Thoracic aorta (tissue), 2 donors: ENCODE results near the gene ADARB2. TPM values are rescaled to one million over a fixed set of nuclear protein-coding genes. Genes with fewer than 3 reads are reported as not detected.

Experiments used
- ATAC-seq: fragments of 150-250 bp; one replicate; pipeline ENCODE4 v1.8.0; 2017; ENCODE audit warnings: low read depth; ENCODE audit not compliant: insufficient number of reproducible peaks, low FRiP score
- DNase-seq: peaks from one replicate; pipeline ENCODE4 v3.0.0-alpha.2; 2020; ENCODE audit warnings: low spot score
- H3K27ac ChIP-seq, 2 donors: fragments of 200-600 bp; sonication (generic); 1 replicate in 1 of 2; 2 replicates in 1 of 2; pipeline ENCODE4 v1.5.1; 2016; ENCODE audit warnings: mild to moderate bottlenecking in 2 of 2, moderate library complexity in 2 of 2
- H3K27me3 ChIP-seq: fragments of 200-600 bp; sonication (generic); replicated peaks from 2 replicates; pipeline ENCODE4 v1.6.0; 2016; ENCODE audit warnings: mild to moderate bottlenecking; ENCODE audit not compliant: insufficient read depth
- H3K36me3 ChIP-seq: fragments of 200-600 bp; sonication (generic); one replicate; pipeline ENCODE4 v1.5.1; 2016
- H3K4me1 ChIP-seq, 2 donors: fragments of 200-600 bp; sonication (generic); 1 replicate in 1 of 2; 2 replicates in 1 of 2; pipeline versions ENCODE4 v1.5.1 to v1.6.0; 2016; ENCODE audit warnings: low read depth in 2 of 2, mild to moderate bottlenecking in 1 of 2; ENCODE audit not compliant: control insufficient read depth in 1 of 2
- H3K4me3 ChIP-seq: fragments of 200-600 bp; sonication (generic); 2 replicates; pipeline ENCODE4 v1.5.1; 2016; ENCODE audit warnings: mild to moderate bottlenecking
- H3K9me3 ChIP-seq: fragments of 200-600 bp; sonication (generic); 2 replicates; pipeline ENCODE4 v1.5.1; 2016
- total RNA-seq, 2 donors: library from RNA; depleted of rRNA; stranded (reverse); fragments of >200 nt; gene quantifications; one replicate each; pipeline versions ENCODE4 v1.1.0 to v1.2.3, GENCODE V29; 2016
- TF ChIP-seq, protein P1 (sequence below): fragments of 200-600 bp; sonication (generic); IDR thresholded peaks from one replicate; pipeline ENCODE4 v1.5.1; 2019; ENCODE audit warnings: antibody characterized with exemption

Gene ADARB2
- total RNA-seq, 2 donors from 2014 or later, result 0.71 to 3.1 TPM

DNA sequence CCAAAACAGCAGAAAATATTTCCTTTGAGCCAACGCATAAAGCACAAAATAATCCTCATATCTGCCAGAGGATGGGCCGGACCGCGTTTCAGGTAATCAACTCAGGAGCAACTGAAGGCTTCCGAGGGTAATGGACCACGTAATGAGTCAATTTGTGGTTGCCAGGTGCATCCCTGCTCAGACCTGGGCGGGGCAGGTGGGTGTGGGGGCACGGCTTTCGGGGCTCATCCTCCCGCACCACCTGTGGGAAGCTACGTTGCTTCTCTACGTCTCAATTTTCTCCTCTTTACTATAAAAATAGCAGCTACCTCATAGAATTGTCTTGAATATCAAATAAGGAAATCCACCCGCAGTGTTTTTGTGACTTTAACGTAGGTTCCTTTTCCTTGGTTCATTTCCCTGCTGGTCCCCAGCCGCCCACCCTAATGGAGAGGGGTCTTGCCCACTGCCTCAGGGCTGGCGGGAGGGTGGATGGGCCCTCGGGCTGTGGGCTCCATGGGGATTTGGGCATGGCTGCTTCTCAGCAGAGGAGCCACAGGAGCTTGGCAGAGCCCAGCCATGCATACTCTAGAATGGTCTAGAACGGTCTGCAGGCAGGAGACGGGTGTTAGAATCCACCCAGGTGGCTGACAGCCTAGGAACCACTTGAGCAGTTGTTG is 324.7 kb downstream of the ADARB2 start:
- Histone ChIP-seq H3K27me3 (no peaks in the 10 kb centered on the region), H3K27ac (no peak overlapping the region), H3K4me3 (no peak overlapping the region), H3K4me1 (no peaks in the 10 kb centered on the region), H3K36me3 (no peaks in the 10 kb centered on the region), H3K9me3 (no peaks in the 10 kb centered on the region)
- TF ChIP-seq, protein P1, sequence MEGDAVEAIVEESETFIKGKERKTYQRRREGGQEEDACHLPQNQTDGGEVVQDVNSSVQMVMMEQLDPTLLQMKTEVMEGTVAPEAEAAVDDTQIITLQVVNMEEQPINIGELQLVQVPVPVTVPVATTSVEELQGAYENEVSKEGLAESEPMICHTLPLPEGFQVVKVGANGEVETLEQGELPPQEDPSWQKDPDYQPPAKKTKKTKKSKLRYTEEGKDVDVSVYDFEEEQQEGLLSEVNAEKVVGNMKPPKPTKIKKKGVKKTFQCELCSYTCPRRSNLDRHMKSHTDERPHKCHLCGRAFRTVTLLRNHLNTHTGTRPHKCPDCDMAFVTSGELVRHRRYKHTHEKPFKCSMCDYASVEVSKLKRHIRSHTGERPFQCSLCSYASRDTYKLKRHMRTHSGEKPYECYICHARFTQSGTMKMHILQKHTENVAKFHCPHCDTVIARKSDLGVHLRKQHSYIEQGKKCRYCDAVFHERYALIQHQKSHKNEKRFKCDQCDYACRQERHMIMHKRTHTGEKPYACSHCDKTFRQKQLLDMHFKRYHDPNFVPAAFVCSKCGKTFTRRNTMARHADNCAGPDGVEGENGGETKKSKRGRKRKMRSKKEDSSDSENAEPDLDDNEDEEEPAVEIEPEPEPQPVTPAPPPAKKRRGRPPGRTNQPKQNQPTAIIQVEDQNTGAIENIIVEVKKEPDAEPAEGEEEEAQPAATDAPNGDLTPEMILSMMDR, result no peak
- no peak for ATAC-seq
- DNase-seq, result no peak

- H3K27me3 ChIP-seq, result no peaks in the 10 kb centered on the region
- H3K27ac ChIP-seq, result no peak overlapping the region
Observed at GRCh38 chr10:1411956-1412355, 325.4 kb downstream of the ADARB2 start.

DNA sequence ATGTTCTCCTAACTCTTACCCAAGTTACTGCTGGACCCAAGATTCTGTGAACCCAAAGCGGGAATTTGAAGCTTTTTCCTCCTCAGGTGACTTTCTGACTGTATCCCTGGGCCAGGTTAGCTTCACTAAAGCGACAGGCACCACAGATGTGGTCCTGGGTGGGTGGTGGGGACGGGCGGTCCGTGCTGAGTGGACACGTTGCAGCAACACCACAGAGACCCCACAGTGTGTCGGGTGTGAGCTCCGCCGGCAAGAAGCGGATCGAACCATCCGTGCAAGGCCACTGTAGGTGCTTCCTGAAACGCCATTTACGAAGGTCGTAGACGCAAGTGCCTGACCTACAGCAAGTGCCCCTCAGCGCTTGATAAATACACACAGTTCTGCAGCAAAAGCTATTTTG is 325.9 kb downstream of the ADARB2 start:
- Histone ChIP-seq H3K4me3 (no peak overlapping the region), H3K27me3 (no peaks in the 10 kb centered on the region), H3K27ac (no peak overlapping the region), H3K36me3 (no peaks in the 10 kb centered on the region), H3K9me3 (no peaks in the 10 kb centered on the region), H3K4me1 (no peaks in the 10 kb centered on the region)
- ATAC-seq (no peak), DNase-seq (no peak)
- TF ChIP-seq, protein P1, result no peak

More at GRCh38 chr10:1411956-1412355, 325.4 kb downstream of the ADARB2 start:
- Histone ChIP-seq H3K4me1 (no peaks in the 10 kb centered on the region), H3K9me3 (no peaks in the 10 kb centered on the region), H3K4me3 (no peak overlapping the region), H3K36me3 (no peaks in the 10 kb centered on the region)
- DNase-seq (no peak), ATAC-seq (no peak)
- TF ChIP-seq, protein P1, result no peak

DNA sequence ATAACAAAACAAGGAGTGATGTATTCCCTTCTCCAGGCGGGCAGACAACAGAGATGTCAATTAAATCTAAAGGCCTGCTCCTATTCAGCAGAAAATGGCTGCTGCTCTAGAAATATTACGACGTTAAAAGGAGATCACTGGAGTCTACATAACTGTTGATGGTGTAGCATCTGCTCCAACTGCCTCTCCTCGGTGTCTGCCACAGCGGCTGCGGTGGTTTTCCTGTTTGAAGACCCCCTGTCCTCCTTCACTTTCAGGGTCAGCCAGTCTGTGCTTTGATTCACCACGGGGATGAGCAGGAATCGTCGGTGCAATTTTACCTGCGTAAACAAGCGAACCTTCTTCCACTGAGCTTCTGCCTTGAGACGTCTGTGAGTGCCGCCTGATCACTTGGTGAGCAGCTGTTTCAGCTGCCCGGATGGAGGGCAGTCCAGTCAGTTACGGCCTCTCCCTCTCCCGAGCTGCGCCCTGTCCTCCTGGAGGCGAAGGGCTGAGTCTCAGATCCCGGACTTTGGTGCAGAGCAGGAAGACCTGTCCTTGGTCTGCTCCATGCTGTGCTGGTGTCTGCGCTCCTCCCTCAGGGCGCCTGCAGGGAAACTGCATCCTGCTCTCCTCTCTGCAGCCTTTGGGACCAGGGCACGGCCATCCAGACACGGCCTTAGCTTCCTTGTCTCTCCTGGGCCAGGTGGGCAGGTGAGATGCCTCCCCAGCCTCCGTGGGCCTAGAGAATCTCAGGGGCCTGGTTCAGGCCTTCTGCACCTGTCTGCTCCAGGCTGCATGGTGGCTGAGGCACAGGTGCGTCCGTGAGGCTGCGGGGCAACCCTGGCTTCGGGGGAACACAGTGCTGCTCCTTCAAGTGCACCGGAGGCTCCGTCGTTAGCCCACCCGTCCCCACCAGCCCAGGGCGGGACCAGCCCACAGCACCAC is 326.6 kb downstream of the ADARB2 start:
- H3K27ac ChIP-seq, result no peak overlapping the region
- TF ChIP-seq, protein P1, result no peak
- no peaks in the 10 kb centered on the region for H3K36me3 ChIP-seq
- H3K4me3 ChIP-seq, result no peak overlapping the region
- DNase-seq, result no peak
- H3K27me3 ChIP-seq, result no peaks in the 10 kb centered on the region
- no peak for ATAC-seq
- H3K4me1 ChIP-seq, result no peaks in the 10 kb centered on the region
- H3K9me3 ChIP-seq, result no peaks in the 10 kb centered on the region

- no peak overlapping the region for H3K27ac ChIP-seq
- no peaks in the 10 kb centered on the region for H3K36me3 ChIP-seq
- DNase-seq (no peak), ATAC-seq (no peak)
- no peak overlapping the region for H3K4me3 ChIP-seq
- TF ChIP-seq, protein P1, result no peak
- no peaks in the 10 kb centered on the region for H3K4me1 ChIP-seq
- H3K9me3 ChIP-seq, result no peaks in the 10 kb centered on the region
- H3K27me3 ChIP-seq, result no peaks in the 10 kb centered on the region
Observed at GRCh38 chr10:1410032-1410431, 327.3 kb downstream of the ADARB2 start.
